Stimulated activated CD4-positive, alpha-beta T cell treated with anti-CD3 and anti-CD28 coated beads, TNF-alpha, amount 100 ng/mL, for 4 hours (primary cell): ENCODE data around the gene LMCD1.

Experiments used
- DNase-seq, 3 experiments: peaks; one replicate each; pipeline ENCODE4 v3.0.0-alpha.2; 2020; ENCODE audit warnings: low read depth in 3 of 3

The LMCD1 gene

DNA sequence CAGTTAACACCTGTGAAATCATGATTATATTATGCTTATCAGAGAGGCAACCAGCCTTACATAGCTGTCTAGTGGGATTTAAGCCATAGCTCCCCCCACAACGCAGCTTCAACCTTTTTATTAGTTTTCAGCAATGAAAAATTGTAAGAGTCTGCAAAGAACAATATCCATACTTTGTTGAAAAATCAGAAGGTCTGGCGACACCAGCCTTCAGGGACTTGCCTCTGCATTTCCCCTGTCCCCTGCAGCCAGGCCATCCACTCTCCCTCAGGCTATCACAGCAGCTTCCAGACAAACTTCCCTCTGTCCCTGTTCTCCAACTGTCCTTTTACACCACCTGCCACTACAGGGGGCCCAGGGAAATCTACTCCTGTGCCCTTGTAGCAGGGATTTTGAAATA is 83.0 kb downstream of the LMCD1 start:
- DNase-seq = no peak

DNA sequence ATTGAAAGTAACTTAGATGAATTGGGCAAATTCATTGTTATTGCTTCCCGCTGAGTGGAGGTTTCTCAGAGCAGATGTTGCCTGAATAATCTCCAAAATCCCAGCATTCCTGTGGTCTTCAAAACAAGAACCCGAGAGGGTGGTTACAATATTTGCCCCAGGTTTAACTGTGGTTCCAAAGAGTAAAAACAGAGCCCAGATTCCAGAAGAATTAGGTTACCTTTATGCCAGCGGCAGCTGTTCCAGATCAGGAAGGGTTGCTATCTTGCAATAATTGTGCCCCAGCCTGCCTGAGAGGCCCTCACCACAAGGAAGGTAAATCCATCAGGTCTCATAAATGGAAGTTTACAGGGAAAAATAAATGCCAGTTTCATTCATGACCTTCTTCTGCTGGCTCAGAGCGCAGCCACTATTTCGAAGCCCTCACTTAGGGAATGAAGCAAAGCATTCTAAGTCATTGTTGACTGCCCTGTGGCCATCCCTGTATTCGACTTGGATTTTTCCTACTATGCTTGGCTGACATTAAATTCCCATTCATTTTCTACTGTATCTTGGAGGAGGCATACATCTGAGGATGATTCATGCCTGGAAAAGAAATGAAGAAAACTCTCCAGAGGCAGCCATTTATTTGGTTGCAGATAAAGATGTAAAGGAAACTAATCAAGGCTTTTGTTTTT is 88.4 kb downstream of the LMCD1 start:
- no peak for DNase-seq

DNA sequence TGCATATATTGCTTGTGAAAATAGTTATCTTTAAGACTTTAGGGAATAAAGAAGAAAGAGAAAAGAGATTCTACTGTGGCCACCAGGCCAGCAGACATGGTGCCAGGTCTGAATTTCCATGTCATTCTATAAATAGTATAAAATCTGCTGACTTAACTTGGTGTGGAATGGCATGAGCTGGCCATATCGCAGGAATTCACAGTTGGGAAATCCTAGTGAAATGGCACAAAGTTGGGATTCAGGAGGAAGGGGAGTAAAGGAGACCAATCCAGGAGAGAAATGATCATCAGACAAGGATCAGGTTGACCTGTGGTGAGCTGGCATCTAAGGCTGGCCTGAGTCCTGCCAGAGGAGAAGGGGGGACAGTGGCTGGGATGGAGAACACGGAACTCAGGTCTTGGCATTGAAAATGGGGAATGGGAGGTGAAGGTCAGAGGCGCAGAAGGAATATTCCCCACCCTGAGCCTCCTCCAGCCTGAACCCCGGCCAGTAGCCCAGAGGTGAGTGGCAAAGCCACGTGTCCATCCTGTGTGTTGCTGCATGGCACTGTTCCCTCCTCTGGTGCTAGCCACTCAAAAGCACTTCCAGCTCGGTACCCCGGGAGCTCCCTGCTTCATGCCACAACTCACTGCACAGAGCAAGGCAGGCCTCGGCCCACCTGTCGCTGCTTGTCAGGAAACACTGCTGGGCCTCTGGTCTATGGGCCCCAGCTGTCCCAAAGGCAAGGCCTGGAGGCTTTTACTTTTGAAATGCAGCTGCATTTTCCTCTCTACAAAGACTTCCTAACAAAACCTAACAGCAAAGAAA is 91.6 kb downstream of the LMCD1 start:
- no peak for DNase-seq

DNA sequence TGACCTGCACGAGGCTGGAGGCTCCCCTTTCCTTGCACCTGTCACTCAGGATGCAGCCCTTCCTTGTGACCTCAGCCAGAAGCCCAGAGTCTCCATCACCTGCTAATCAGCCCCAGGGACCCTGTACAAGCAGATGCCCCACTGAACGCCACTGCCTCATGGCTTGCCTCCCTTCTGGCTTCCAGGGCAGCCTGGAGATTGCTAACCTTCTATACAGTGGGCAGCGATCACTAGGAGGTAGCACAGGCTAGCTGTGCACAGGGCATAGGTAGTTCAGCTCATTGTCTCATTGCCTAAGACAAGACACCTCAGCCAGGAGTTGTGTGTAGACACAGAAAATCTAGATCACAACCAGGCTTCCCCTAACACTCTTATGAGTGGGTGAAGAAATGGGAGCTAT is 93.6 kb downstream of the LMCD1 start:
- no peak for DNase-seq

DNA sequence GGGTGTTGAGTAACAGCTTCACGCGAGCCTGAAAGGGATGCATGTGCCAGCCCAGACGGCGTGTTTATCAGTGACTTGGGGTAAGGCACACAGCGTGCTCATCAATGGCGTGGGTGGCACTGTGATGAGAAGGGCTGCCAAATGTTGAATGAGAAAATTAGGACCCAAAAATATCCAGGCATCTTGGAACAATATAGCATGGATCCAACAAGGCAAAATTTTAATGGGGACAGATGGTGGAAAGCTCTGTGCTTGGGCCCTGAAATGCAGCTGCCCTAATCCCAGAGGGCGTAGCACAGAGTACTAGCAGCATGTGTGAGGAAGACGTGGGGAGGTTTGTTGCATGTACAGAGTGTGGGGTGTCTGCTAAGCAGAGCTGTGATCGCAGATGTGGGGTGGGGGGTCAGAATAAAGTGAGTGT is 94.1 kb downstream of the LMCD1 start:
- DNase-seq = no peak

DNA sequence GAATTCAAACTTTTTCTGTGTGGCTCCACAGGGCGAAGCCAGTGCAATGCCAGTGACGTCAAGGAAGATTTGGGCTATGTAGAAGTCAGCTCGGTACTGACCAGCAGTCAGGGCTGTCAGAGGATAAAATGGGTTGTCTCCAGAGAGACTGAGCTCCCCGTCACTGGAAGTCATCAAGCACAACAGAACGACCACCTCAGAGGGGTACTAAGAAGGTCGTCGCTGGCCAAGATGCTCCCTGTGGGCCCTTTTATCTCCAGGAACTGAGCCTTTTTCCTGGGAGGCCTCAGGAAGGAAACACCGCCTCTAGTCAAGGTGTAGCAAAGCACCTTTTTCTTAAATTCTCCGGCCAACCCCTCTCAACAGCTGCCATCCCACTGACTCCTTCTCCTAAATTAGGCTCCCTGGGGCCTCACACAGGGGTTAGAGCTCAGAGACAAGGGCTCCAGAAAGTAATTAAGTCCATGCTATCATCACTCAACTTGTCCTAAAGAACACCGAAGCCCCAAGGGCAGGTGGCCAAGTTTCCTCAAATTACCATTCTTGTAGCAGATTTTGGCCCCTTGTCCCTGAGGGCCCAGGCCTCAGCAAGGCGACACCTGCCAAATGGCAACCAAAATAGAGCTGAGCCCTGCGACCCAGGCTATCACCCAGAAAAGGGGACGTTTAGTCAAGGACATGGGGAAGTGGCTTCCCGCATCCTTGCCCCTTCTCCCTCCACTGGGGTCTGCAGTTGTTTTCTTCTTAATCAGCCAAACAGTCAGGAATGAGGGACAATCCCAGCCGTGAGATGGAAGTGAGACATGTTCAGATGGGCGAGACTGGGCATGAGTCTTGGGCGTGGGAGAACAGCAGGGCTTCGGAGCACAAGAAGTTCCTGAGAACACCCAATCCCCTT is 94.9 kb downstream of the LMCD1 start:
- no peak for DNase-seq

DNA sequence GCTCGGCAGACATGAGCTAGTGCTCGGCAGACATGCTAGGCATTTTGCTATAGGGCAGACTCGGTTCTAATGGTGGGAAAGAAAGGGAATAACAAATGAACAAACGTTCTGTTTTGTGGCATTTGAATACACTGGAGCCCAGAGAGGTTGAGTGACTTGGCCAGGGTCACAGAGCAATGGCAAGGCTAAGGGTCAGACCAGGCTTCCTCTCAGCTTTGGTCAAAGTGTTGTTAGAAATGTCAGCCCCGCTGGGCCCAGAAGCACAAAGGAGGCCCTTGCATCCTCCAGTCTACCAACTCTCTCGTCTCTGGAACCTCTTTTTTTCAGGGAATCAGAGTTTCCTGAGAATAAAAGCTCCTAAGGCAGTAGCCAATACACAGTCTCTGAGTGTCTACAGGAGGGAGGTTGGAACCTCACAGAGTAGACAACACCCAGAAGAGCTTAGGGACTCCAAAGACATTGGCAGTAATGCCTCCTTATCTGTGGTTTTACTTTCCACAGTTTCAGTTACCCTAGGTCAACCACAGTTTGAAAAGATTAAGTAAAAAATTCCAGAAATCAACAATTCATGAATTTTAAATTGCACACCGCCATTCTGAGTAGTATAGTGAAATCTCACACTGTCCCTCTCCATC is 95.7 kb downstream of the LMCD1 start:
- no peak for DNase-seq

DNA sequence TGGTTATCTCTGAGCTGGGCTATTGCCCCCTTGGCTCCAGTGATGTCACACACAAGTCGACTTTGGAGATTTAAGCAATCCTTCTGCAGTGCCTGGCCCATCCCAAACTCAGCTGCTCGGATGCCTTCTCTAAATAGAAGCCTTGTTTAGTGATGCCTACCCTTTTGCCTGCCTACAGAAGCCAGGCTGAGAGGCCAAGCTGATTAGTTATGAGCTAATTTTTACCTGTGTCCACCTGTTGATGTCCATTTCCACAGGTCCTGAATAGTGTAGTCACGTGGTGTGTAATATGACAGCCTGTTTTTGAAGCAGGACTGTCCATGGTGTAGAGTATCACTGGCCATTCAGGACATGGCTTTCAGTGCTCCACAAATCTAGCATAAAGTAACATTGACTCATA is 97.5 kb downstream of the LMCD1 start:
- no peak for DNase-seq

DNA sequence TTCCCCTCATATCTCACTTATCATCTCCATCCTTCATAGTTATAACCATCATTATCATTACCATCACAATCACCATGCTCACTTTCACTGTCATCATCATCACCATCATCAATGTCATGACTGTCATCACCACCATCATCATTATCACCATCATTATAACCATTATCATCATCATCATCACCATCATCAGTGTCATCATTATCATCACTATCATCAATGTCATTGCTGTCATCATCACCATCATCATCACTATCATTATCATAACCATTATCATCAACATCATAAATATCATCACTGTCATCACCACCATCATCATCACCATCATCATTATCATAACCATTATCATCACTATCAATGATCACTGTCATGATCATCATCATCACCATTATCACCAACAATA is 98.8 kb downstream of the LMCD1 start:
- DNase-seq = no peak

DNA sequence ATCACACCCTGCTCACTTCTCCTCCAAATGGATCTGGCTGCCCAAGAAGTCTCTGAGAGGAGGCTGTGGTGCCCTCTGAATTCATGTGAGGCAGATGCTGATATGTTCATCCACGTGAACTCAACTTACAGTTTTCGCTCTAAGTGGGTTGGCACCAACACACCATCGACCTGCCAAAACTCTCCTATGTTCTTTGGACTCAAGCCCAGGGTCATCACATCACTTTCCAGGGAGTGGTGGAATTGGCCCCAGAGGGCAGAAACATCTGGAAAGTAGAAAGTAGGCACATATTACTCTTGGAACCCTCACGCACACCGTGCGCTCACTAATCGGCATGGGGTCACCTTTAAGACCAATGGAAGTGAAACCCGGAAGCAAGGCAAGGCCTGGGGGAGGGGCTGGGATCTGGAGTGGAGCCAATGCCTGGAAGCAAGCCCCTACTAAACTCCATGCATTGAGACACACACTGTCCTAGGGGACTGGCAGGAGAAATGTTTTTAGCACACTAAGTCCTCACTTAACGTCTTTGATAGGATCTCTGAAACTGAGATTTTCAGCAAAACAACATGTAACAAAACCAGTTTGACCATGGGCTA is 101.6 kb downstream of the LMCD1 start:
- no peak for DNase-seq

DNA sequence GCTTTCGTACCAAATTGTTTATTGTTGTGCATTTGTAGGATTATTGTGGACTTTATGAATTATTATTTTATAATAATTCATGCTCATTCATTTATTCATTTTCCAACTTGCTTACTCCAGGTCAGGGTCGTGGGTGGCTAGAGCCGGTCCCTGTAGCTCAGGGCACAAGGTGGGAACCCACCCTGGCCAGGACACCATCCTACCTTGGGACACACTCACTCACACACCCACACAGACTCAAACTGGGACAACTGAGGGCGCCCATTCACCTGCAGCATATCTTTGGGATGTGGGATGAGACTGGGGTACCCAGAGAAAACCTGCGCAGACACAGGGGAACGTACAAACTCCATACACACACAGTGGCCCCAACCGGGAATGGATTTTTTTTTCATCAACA is 102.4 kb downstream of the LMCD1 start:
- no peak for DNase-seq

DNA sequence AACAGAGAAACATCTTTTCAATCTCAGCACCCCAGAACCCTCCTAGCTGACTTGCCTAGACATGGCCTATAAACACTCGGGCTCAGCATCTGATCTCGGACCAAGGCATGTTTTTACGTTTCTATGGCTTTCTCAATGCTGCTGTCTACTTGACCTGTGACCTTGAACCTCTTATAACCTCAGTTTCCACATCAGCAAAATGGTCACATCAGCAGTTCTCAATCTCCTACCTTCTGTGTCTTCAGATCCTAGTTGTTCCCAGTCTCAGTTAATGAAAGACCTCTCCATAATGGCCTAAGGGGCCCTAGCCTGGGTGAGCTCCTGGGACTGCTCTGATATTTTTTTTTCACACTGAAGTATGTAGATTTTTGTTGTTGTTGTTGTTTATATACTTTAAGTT is 103.4 kb downstream of the LMCD1 start:
- no peak for DNase-seq

DNA sequence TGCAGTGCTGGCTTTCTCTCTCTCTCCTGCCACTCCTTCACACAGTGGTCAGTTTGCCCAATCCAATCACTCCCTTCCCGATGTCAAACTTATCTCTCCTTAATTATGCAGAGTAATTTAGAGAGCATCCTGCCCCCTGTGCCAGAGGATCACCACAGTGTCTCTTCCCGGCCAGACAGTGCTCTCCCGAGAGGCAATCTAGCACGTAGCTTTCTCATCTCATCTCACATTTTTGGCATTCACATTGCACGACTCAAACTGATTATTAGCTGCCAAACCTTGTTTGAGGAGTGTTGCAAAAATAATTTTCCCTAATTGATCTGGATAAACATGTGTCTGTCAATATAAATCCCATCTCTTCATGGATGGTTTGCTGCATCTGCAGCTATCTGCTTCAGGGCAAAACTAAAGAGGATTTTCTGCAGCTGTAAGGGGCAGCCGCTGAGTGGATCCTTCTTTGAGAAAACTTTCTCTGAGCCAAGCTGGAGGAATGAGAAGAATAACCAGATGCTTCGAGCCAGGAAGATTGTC is 105.1 kb downstream of the LMCD1 start:
- no peak for DNase-seq

DNA sequence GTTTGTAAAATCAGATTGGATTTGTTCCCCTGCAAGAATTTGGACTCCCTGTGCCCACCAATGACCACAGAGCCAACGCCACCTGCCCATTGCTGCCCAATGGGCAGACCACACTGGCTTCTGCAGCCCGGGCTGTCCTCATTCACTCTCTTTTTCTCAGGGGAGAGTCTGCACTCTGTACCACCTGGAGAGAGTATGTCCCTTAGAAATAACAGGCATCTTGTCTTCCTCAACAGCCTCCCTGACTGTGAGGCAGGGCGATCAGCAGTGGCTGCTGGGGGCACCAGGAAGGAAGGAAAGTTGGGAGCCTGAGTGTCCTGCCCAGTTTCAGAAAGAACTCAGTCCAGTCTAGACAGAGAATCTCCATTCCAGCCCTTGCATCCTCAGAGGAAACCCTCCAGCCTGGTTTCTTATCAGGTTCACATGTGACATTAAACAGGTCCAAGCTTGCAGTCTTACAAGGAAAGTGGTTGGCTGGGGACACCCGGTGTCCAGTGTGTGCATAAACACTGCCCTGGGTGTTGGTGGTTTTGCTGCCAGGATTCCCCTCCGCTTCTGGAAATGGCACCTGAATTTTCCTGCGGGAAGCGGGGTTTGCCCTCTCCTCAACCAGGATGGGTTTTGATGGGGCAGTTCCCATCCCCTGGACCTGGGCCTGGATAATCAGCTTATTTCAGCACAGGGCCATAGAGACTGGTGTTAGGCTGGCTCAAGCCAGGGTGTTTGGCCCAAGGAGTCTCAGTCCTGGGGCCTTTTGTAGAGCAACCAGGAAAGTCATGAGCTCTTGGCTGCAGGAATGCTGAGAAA is 105.8 kb downstream of the LMCD1 start:
- DNase-seq = no peak

DNA sequence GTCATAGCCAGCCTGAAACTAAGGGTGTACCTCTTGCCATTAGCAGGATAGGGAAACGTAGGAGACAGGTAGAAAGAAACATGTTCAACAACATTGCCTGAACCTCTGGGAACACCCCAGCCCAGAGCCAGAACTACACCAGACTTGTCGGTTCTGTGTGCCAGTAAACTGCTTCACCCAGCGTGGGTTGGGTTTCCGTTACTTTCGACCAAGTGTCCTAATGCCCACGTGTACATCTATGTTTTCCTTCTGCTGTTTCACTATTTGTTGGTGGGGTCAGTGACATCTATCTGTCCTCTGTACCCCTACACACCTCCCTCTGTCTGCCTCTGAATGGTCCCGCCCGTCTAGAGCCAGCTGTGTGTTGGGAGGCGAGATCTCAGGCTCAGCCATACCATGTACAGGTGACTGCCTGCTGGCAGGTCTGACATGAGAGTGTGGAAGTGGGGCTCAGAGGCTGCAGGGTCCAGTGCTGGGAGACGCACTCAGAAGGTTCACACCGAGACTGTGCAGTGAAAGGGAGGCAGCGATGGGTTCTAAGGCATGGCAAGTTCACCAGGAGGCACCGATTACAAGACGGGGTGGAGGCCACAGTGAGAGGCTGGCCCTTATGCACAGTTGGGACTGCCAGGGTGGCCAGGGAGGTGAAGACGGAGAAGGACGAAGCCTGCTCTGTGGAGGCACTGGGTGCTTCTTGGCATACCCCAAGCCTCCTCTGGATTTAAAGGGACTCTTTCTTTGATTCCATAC is 106.6 kb downstream of the LMCD1 start:
- DNase-seq = no peak

DNA sequence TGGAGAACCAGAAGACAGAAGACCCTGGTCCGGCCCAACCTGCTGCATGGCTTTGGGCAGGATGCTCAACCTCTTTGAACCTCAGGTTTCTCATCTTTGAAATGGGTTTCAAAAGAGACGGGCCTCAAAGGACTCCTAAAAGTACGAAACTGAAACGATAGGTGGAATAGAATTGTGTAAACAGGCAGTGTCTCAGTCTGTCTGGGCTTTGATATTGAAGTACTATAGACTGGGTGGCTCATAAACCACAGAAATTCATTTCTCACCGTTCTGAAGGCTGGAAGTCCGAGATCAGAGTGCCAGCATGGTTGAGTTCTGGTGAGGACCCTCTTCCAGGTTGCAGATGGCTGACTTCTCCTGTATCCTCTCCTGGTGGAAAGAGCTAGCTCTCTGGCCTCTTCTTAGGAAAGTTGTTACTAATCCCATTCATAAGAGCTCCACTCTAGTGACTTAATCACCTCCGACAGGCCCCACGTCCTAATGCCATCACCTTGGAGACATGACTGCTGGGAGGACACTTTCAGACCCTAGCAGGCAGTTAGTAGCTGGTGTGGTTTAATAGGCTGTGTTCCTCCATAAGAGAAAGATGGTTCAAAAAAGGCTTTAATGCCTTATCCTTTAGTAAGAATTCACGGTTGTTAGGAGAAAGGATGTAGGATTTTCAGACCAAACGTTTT is 107.3 kb downstream of the LMCD1 start:
- no peak for DNase-seq

DNA sequence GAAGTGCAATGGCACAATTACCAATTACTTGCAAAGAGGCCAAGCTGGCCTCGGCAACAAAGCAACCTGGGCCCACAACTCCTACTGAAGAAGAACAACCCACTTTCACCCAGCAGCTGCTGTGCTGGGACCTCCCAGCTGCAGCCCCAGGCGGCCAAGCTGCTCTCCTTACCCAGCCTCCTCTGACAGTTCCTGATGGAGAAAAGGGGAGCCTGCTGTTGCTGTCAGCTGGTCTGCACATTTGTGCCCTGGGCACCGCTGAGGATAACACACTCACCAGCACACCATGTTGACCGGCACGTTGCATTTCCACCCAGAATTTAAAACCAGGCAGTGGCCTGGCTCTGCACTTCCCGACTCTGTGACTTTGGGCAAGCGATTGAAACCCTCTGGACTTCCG is 109.3 kb downstream of the LMCD1 start:
- no peak for DNase-seq

DNA sequence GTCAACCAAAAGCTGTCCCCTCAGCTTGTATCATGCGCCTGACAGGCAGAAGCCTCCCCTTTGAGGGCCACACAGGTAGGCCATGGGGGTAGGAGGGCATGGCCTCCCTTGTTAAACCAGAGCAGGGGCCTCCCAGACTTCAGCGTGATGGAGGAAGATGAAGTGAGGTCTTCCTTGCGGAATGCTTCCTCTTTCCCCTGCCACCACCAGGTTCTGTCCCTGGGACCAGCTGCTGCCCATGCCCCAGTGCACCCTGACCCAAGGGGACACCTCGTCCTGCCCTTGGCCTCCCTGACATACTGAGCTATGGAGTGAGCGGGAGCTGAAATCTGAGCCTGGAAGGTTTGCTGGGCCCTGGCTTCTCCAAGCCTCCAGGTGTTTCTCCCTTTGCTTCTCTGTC is 116.3 kb downstream of the LMCD1 start:
- DNase-seq = no peak

DNA sequence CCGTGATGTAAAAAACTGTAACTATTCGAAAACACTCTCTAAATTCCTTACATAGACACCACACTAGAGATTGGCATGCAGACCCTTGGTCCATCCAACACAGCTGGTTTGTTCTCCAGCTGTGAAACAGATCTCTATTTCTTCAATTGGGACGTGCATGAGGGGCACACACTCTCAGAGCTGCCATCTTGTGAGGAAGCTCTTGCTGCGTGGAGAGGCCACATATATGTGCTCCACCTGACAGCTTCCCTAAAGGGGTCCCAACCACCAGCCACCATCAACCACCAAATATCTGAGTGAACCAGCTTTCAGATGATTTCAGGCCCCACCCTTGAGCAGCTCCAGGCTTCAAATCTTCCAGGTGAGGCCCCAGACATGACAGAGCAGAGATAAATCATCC is 117.3 kb downstream of the LMCD1 start:
- no peak for DNase-seq
